ENCODE measurements around the gene UPK3A.

Gene UPK3A

DNA sequence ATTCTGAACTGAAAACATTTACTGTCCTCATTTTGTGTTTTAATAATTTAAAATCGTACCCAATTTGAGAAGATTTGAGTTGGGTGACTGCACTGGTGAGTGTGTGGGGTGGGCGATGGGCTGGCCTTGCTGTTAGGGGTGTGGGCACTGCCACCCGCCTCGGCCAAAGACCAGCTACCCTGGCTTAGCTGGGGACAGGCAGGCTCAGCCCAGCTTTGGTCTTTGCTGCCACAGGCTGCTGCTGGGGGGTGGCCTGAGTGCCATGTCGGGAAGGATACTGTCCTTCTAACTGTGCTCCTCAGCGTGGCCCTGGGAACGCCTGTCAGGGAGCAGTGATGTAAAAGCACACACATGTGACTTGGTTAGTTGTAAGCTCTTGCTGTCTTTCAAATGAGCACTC, 47.3 kb downstream of the UPK3A start:
- DNase-seq, result no peak

DNA sequence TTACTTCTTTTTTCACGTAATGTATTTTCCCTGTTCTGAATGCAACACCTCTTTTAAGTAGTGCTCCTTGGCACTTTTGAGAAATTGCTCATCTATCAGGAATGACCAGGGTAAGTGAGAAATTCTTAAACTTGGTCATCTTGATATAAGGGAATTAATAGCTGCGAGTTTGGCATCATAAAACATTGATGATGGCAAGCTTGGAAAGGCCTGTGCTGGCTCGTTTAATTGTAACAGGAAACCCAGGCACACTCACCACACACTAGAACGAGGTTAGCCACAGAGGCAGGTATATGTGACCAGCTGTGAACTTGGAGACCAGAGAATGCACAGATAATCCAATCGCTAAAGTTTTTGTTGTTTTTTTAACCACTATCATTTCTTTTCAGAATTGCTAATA, 49.3 kb downstream of the UPK3A start:
- no peak for DNase-seq

DNA sequence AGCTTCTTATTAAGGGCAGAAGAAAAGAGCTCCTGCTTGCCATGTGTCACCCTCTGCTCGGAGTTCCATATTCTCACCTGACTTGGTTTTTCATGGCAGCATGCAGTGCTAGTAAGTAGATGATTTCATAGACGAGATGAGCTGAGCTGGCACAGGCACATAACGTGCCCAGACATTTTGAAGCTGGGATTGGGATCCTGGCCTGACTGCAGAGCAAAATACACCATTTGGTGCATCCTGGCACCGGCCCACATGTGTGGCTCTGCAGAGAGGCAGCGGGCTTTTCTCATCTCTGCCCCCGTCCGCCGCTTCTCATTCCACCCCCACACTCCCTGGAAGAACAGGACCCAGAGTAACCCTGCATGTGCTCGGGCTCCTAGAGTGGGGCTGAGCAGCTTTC, 49.8 kb downstream of the UPK3A start:
- no peak for DNase-seq

DNA sequence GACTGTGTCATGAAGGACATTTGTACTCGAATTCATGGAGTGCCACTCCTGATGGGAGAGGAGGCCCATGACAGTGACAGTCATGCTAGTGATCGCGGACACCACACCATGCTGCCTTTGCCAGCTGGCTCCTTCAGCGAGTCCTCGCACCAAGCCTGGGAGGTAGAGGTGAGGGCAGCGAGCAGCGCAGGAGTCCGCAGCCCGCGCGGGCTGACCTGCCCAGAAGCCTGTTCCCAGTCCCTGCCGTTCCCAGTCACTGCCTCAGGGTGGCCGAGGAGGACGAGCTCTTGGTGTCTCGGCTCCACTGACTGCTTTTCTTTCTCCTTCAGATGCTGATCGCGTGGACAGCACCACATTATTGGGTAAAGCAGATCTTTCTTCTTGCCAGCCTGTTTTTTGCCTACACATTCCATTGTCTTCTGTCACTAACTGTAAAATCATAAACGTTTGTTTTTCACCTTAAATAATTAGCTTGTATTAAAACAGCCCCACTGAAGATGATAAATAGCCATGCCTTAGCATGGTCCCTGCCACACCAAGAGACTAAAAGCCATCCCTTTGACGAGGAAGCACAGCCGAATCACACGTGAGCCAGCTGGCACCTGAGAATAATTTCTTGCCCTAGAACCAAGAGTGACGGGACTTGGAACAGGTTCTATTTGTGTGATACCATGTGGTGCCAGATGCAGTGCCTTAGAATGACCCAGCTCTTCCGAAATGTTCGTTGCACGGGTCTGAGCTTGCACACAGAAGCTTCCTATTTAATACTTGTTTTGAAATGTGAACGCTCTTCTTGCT, 50.5 kb downstream of the UPK3A start:
- DNase-seq, result no peak

DNA sequence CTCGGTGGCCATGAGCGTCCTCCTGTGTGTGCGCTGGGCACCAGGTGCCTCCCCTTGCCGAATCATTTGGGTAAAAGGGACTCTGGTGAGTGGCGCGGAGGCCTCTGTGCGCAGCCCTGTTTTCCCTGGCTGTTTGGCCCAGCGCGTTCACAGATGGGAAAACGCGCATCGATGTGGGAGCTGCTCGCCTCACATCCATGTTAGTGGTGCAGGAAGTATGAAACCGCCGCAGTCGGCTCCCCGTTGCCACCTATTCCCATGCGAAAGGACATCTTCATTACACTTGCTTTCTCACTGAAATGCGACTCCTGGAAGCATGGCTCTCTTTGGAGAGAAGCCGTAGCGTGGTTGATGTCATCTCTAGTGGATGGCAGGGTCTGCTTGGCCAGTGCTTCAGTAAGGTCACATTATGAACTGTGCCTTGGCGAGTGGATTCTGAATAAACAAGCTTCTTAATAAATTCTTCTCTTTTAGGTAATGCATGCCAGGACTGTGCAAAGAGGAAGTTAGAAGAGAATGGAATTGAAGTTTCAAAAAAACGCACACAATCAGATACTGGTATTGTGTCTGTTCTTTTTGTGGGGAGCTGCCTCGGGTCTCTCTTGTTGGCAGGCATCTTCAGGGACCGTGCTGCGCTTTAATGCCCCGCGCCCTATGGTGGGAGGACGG, 51.2 kb downstream of the UPK3A start:
- no peak for DNase-seq

DNA sequence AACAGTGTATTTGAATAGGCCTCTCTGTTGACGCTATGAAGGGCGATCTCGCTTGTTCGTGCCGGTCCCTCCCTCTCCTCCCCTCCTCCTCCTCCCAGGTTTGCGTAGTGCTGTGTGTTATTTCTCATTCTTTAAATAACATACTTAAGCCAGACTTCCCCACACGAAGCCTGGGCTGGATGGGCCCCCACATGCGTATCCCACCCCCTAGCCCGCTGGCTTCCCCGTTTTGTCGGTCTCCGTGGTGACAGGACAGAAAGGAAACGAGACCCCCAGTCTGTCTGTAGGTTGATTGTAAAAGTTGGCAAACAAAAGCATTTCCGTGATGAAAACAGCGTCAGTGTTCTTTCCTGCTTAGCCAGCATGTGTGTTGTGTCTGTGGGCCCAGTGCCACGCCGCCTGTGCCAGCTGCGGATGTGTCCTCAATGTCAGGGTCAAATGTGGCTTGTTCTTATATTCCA, 52.3 kb downstream of the UPK3A start:
- DNase-seq, result no peak

DNA sequence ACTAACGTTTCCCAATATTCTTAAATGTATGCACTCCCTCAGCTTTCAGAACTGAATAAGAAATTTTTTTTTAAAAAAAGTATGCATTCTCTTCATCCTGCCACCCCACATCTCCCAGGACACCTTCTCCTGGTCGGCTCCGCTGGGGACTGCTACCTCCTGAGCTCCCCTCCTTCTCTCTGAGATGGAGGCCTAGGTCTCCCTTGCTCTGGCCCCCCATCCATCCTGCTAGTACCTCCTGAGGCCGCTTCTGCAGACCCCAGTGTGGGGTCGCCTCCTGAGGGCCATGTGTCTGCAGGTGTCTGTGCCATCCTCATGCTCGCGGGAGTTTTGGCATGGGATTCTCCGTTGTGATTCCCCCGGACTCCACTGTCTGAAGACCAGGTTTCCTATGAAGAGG, 52.8 kb downstream of the UPK3A start:
- no peak for DNase-seq

DNA sequence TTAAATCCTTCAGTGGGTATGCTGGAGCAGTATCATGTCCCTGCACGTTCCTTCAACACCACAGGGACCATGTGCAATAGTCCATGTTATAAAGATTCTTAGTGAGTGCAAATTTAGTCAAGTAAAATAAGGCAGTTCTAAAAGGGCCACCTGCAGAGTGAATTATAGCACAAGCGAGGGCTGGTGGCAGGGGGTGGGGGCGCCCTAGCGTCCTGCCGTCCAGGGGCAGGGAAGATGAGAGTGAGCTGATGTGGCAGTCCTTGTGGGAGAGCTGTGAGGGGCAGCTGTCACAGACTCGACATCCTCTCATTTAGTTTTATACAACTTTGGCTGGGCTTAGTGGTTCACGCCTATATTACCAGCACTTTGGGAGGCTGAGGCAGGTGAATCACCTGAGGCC, 54.0 kb downstream of the UPK3A start:
- DNase-seq, result no peak

DNA sequence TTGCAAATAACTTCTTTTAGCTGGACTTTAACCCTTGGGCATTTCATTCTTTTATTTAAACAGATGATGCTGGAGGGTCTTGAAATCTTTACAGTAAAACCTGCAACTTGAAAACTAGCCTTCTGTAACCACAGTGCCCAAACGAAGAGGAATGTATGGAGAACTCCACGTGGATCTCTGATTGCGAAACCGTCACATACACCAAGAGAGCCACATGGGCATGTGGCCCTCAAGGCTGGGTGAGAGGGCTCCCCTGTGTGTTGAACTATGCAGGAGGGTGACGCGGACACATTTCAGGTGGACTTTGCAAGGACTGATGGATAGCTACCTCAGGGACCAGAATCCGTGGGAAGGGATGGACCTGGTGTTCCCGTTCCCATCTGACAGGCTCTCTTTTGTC, 55.6 kb downstream of the UPK3A start:
- DNase-seq, result no peak

DNA sequence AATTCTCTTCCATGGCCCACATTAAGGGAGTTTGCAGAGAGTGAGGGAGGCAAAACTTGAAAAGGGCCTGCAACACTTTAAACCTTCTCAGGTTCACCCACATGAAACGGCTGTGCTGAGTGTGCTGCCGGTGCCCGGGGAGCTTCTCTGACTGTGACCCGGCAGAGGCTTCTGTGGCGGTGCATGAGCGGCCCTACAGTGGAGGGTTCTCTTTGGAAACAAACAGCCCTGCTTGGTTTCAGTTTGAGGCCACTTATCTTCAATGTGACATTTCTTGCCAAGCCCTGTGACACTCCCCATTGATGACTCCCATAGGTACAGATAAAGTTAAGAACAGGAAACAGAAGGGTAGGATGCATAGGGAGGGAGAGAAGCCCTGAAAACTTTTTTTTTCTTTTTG, 56.7 kb downstream of the UPK3A start:
- DNase-seq, result no peak

DNA sequence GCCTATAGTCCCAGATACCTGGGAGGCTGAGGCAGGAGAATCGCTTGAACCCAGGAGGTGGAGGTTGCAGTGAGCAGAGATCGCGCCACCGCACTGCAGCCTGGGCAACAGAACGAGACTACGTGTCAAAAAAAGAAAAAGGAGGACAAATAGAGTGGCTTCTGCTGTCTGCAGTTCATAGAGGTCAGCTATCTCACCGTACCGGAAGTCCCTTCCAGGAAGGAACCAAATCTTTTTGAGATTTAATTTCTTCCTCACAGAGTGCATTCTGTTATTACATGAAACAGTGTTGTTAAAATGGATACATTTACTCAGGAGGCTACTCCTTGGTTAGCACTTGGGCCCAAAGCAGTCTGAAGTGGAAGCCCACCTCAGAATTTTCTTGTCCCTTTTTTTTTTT, 58.4 kb downstream of the UPK3A start:
- no peak for DNase-seq

DNA sequence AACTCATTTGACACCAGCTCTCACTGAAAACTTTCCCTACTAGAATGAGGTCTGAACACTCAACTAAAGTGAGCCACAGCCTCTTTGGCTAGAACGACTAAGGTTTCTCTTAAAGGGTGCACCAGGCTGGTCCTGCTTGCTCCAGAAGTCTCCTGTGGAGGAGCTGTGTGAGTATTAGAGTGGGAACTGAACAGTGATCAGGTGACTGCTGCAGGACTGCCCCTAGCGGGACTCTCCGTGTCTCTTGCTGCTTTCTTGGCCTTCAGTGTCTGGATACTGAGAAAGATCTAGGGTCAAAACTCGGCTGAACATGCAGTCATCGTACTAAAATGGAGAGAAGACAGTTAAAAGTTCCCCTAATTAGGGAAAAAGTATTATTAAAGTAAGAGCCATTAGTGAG, 59.6 kb downstream of the UPK3A start:
- no peak for DNase-seq
